ENCODE measurements around the gene IGF1R. TPM values are rescaled to one million over a fixed set of nuclear protein-coding genes. Genes with fewer than 3 reads are reported as not detected.

IGF1R gene
- total RNA-seq, 3 donors from 2014 or later, result 34.7 to 65.2 (median 47.7) TPM

- no peak for TF ChIP-seq CTCF (IDR thresholded peaks at IDR 0.05)
- Histone ChIP-seq H3K4me3 (no peak overlapping the region), H3K4me1 (ENCODE audit: low read depth) (no peaks in the 10 kb centered on the region), H3K36me3 (ENCODE audit: low read depth) (no peaks in the 10 kb centered on the region), H3K9me3 (no peaks in the 10 kb centered on the region)
- DNase-seq (no peak), ATAC-seq (no peak)
- intact Hi-C loops (cut with DNase I, micrococcal nuclease), result no loop called here
Measured at GRCh38 chr15:98942431-98942830, 294.1 kb downstream of the IGF1R start.

GRCh38 chr15:98943051-98943508, 294.7 kb downstream of the IGF1R start:
- Histone ChIP-seq H3K9me3 (no peaks in the 10 kb centered on the region), H3K36me3 (ENCODE audit: low read depth) (no peaks in the 10 kb centered on the region), H3K4me1 (ENCODE audit: low read depth) (no peaks in the 10 kb centered on the region), H3K4me3 (no peak overlapping the region)
- ATAC-seq (no peak), DNase-seq (no peak)
- no peak for TF ChIP-seq CTCF (IDR thresholded peaks at IDR 0.05)
- intact Hi-C loops (cut with DNase I, micrococcal nuclease), result no loop called here

- Histone ChIP-seq H3K4me3 (no peak overlapping the region), H3K36me3 (ENCODE audit: low read depth) (no peaks in the 10 kb centered on the region), H3K9me3 (no peaks in the 10 kb centered on the region), H3K4me1 (ENCODE audit: low read depth) (no peaks in the 10 kb centered on the region)
- peak; percentile 58 for ATAC-seq
- no peak for TF ChIP-seq CTCF (IDR thresholded peaks at IDR 0.05)
- DNase-seq, result peak in 1 of 3 donors; percentile 43
- intact Hi-C loops (cut with DNase I, micrococcal nuclease), result no loop called here
Measured at GRCh38 chr15:98943601-98944151, 295.3 kb downstream of the IGF1R start.

GRCh38 chr15:98946301-98947255, 298.2 kb downstream of the IGF1R start:
- no peak for TF ChIP-seq CTCF (IDR thresholded peaks at IDR 0.05)
- Histone ChIP-seq H3K4me3 (no peak overlapping the region), H3K36me3 (ENCODE audit: low read depth) (no peaks in the 10 kb centered on the region), H3K9me3 (no peaks in the 10 kb centered on the region), H3K4me1 (ENCODE audit: low read depth) (no peaks in the 10 kb centered on the region)
- DNase-seq (no peak), ATAC-seq (peak; percentile 36)
- intact Hi-C loops (cut with DNase I, micrococcal nuclease), result no loop called here

GRCh38 chr15:98948456-98948855, 300.1 kb downstream of the IGF1R start:
- Histone ChIP-seq H3K4me3 (no peak overlapping the region), H3K4me1 (ENCODE audit: low read depth) (no peaks in the 10 kb centered on the region), H3K36me3 (ENCODE audit: low read depth) (no peaks in the 10 kb centered on the region), H3K9me3 (no peaks in the 10 kb centered on the region)
- intact Hi-C loops (cut with DNase I, micrococcal nuclease), result no loop called here
- ATAC-seq (no peak), DNase-seq (no peak)
- TF ChIP-seq CTCF (IDR thresholded peaks at IDR 0.05), result no peak
